HG03060 (cell line): Measurements from ENCODE around the gene SLIT3.
A peak's percentile ranks its signal among the peaks of the same experiment; 100 is the strongest.

ENCODE experiments used
- ATAC-seq: cut with Tn5 transposase; IDR thresholded peaks from one replicate; pipeline ENCODE4 v1.9.1; 2021; ENCODE audit warnings: low read depth, moderate number of reproducible peaks; ENCODE audit not compliant: unreplicated experiment

Gene SLIT3

DNA sequence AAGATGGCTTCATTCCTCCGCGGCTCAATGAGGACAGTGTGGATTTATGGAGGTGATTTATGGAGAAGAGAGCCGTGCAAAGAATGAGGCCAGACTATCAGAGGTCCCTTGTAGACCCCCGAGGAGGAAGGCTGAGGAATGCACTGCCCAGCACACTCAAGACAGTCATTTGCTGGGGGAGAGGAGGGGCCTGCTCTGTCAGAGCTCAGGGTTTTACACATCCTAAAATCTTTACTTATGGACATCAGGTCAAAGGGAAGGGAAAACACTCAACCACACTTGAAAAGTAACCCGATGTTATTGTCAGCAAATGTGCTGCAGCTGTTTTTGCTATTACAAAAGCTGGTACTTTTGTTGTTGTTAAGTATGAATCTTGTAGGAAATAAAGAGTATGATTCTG, 289.5 kb downstream of the SLIT3 start:
- no peak for ATAC-seq

DNA sequence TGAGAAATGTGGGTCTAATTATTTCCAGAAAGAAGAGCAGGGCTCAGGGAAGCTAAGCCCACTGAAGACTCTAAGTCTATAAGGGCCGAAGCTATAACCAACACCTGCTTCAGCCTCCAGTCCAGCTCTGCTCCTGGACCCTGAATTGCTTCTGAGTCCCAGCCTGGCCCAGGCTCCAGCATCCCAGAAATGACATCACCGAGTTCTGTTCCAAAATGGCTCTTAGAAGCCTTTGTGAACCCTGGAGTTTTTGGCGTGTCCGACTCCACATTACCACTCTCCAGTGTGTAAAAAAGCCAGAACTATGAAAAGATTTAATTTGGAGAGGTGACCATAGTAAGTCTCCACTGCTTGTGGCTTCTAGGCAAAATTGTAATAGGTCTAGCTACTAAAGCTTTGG, 289.9 kb downstream of the SLIT3 start:
- ATAC-seq, result no peak

DNA sequence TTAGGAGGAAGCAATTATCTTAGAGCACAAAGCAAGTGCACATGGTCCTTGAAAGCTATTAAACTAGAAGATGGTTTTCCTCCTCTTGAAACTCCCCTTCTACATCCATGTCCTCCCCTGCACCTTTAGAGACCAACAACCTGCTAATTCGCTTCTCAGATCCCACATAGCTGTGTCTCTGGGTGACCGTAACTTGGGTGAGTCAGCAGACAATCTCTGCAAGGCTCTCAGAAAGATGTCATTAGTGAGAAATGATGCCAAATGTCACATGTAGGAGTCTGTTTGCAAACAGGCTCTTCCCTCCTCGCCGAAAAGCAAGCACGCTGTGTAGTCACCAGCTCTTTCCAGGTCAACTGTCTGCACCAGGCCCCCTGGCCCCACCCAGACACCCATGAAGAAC, 291.8 kb downstream of the SLIT3 start:
- no peak for ATAC-seq

DNA sequence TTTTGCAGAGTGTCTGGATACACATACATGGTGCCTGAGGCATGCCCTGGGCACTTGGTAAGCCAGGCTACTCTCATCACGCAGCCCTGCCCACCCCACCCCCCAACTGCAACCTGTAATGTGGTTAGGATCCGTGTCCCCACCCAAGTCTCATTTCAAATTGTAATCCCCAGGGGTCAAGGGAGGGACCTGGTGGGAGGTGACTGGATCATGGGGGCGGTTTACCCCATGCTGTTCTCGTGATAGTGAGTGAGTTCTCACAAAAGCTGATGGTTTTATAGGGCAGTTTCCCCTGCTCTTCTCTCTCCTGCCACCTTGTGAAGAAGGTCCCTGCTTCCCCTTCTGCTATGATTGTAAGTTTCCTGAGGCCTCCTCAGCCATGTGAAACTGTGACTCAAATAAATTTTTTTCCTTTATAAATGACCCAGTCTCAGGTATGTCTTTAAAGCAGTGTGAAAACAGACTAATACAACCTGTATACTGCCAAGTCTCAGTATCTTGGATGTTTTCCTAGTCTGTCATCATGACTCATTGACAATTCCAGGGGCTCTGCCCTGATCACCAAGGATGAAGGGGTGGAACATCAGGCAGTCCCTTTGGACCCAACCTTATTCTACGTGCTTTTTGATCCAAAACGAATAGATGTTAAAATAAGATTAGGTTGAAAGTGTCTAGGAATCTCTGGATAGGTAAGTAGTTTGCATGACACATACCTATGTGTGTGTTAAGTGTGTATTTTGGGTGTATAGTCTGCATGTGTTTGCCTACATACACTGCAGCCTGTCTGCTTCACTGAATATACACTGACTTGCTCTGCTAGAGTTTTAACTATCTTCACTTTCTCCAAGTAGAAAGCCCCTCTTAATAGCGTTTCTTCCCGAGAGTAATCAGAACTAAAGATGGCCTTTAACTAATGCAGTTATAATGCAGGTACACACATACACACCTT, 293.8 kb downstream of the SLIT3 start:
- no peak for ATAC-seq

DNA sequence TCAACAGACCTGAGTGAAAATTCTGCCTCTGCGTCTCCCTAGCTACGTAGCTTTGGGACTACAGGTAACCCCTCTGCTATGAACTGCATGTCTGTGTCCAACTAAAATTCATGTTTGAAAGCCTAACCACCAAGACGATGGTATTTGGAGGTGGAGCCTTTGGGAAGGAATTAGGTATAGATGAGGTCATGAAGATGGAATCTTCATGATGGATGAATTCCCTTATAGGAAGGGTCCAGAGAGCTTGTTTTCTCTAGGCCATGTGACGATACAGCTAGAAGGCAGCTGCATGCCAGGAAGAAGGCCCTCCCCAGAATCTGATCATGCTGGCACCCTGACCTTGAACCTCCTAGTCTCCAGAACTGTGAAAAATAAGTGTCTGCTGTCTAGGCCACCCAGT, 296.4 kb downstream of the SLIT3 start:
- ATAC-seq, result no peak

DNA sequence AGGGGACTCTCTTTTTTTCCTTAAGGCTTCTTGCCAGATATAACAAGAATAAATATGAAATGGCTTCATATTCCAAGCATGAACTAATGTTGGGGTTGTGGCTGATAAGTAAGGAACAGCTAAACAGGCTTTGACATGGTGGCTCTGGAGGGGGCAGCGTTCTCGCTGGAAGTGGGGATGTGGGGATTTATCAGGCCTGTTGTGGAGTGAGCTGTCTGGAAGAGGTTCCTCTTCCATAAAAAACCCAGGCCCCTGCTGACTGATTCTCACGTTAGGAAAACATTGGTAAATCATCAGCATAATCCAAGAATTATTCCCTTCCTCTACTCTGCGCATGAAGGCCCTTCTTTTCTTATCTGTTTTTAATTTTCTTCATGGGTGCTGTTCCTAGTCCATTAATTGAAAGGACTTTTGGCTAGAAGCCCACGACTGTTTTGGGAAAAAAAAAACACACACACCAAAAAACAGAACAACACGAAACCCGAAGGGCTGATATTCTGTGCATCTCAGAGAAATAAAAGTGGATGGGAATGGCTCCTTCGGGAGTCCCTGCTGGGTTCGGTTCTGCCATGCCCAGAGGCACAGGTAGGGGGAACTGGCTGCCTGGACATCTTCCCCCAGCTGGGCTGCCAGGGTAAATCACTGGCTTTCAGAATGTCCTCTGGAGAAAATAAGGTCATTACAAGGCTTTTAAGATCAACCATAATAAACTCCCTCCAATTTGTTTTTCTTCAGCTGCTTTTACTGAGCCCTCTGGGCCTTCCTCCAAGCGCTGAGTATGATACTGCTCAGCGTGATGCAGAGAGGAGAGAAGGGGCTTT, 297.0 kb downstream of the SLIT3 start:
- no peak for ATAC-seq

DNA sequence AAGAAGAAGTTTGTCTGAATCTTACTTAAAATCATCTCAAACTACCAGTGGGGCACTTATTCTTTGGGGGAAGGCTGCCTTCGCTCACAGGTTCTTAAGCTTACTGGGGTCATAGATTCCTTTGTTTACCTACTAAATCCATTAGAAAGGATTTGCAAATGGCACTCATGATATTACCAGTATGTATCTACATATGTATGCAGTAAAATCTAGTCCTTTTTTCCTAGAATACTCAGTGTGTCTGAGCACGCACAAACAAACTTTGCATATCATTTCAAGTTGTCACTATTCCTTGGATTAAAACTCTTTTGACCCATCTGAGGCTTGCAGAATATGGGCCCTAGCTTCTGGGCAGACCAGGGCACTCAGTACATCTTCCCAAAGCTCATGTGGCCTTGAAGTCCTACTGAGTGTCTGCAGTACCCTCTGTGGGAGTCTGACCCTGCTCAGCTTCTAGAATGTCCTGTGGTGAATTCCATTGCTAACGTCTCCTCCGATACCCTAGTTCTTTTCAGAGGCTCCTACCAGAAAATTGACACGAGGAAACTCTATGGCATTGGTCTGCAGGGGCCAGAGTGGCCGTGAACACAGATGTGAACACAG, 297.9 kb downstream of the SLIT3 start:
- no peak for ATAC-seq

DNA sequence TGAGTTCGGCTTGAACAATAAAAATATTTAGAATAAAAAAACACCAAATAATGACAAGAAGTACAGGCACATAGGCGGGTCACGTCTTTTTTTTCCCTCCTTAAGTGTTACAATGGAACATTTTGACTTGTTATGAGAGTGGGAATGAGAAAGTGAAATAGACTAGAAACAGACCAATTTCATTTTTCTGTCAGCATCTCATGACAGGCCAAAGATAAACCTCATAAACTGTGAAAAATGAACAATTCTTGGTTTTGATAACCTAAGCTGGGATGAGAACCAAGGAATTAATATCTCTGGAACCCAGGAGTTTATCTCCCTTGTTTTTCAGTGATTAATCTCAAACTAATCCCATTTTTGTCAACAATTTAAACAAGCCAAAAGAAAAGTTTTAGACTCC, 299.5 kb downstream of the SLIT3 start:
- ATAC-seq, result no peak

DNA sequence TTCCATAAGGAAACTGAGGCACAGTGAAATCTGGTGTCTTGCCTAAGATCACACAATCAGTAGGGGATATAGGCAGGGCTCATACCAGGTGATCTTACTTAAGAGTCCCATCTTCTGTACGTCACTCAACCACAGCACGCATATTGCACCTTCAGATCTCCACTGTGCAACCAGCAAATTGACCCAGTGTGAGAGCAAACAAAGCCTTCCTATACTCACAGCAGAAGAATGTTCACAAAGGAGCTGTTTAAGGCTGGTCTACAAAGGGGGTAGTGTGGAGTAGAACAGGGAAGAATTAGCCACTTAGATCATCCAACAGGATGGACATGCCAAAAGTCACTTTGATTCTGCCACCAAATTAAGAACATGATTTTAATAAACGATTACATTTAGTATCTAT, 305.9 kb downstream of the SLIT3 start:
- ATAC-seq, result no peak

DNA sequence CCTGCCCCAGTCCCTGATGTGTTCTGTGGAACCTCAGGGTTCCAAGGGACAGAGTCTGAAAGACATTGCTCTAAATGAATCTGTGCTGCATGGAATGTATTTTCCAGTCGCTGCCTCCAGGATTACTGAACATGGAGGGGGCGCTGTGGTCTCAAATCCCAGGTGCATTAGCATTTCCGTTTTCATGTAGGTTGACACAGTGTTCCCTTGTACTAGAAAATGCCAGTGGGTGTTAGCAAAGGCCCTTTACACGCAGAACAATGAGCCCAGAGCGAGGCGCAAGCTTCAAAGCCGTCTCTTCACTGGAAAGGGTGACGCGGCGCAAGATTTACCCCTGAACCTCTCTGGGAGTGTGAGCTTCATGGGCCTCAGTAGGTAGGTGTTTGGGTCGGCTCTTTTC, 308.3 kb downstream of the SLIT3 start:
- ATAC-seq, result no peak

DNA sequence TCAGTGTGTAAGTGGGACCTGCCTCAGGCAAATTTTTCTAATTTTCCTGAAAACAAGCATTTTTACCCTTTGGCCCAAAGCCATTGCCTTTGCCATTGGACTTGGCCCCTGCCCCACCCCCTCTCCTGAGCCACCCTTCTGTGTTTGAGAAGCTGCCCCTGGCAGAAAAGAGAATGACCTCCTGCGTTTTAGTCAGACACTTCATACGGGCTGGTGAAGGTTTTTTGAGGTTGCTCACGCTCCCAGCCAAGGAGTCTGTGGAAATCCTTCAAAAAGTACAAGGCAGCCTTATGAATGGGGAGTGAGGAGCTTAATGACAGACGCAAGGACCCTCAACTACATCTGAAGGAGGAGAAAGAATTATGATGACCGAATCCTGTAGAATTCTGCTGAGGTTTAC, 308.9 kb downstream of the SLIT3 start:
- no peak for ATAC-seq

DNA sequence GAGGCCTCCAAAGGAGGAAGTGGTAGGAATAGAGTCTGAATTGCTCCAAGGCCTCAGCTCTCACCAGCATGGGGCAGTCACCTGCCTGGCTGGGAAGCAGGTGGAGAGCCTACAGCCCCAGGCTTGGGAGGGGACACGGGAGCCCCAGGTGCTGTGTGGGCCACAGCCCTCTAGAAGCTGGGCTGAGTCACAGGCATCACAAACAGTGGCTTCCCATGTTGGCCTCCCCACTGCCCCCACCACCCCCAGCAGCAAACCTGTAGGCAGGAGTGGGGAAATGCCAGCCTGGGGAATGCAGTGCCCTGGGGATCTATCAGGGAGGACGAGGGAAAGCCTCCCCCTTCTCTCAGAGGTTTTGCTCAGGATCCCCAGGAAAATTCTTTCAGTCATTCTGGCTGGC, 309.6 kb downstream of the SLIT3 start:
- no peak for ATAC-seq

DNA sequence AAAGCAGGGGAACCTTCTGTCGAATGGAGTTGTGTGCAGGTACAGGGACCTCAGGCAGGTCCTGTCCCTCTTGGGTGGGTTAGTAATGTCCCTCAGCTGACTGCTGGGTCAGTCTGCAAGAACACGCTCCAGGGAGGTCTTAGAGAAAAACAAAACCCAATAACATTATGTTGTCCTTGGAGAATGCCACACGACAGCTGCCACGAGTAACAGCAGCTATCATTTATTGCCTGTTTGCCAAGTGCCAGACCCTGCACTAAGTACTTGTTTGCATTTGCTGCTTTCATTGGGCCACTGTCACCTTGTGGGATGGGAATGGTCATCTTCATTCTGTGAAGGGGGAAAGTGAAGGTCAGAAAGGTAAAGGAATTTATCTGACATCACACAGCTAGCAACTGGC, 310.3 kb downstream of the SLIT3 start:
- ATAC-seq, result no peak

DNA sequence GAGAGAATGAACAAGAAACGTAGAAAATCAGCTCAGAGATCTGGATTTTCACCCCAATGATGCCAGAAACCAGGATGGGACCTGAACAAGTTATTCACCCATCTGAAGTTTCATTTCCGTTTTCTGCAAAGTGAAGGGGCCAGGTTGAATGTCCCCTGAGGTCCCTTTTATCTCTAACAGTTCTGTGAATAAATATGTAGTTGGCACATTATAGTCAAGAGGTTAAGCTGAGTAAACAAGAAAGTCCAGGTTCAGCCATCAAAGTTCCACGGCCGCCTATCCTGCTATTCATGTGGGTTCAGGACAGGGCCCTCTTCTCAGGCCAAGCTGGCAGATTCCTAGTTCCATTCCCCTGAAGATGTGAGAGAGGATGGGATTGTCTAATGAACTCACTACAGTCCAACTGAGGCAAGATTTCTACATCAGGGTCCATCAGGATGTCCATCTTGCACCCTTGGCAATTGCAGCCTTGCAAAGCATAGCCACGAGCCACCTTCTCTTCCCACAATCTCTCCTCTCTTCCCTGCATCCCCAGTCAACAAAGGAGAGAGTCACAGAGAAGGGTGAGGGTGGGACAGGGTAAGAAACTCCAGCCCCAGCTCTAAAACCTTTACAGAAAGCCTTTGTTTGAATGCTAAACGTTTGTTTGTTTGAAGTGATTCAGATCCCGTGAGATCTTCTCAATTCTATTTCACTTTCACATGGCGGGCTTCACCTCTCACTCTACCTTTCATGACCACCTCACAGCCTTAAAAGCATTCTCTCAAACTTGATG, 311.0 kb downstream of the SLIT3 start:
- ATAC-seq, result no peak

DNA sequence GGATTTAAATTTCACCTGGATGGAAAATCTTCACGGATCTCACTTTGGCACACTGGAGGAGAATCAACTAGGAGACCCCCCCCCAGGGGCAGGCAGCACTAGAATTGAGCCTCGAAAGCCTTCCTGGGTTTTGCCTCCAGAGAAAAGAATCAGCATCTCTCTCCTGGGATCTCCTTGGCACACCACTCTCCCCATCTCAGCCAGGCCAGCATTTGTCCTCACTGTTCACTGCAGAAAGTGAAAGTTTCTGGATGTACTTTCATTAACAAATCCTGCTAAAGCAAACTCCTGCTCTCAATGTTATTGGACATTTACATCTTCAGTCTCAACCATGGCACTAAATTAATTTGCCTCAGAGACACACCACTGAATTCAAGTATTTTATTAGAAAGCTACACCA, 312.2 kb downstream of the SLIT3 start:
- ATAC-seq, result no peak

DNA sequence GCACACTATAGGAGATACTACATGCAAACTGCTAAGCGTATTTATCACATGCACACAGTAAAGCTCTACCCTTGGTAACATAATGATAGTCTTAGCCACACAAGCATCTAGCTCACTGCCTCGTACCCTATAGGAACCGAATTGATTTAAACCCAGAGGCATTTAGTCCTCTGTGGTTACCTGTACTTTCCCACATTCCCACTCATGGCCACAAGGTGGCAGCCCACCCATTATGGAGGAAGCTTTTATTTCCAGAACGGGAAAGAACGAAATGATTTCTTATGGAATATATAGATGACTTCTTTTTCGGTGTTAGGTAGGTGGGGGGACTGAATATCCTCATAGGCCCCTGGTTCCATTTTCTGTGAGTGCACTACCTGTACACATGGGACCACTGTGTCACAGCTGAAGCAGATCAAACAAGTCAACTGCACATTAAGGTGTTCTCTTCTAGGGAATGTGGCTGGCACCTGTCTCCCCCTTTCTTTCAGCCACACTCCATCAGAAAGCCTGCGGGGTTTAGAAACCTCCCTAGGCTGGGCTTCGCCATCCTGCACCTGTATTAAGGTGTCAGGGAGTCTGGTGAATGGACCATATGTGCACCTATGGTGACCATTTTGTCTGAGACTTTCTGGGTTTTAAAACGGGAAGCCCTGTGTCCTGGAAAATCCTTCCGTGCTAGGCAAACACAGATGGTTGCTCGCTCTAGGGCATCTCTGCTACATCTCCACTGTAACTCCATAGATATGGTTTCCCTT, 313.2 kb downstream of the SLIT3 start:
- peak; percentile 52 for ATAC-seq

DNA sequence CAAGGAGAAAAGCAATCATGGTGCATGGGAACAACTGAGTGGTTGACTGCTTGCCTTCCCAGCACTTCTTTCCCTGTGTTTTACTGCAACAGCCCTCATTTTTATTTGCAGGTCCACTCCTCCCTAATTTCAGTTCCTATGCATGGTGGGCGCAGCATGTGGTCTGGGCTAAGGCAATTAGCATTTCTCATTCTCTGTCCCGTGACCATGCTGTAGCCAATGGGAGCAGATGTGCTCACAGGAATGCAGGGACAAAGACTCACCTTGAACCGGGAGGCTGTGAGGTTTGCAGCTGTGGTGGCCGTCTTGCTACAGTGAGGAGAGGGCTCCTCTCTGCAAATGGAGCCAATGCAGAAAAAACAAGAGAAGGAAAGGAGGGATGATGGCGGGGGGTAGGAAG, 315.5 kb downstream of the SLIT3 start:
- no peak for ATAC-seq

DNA sequence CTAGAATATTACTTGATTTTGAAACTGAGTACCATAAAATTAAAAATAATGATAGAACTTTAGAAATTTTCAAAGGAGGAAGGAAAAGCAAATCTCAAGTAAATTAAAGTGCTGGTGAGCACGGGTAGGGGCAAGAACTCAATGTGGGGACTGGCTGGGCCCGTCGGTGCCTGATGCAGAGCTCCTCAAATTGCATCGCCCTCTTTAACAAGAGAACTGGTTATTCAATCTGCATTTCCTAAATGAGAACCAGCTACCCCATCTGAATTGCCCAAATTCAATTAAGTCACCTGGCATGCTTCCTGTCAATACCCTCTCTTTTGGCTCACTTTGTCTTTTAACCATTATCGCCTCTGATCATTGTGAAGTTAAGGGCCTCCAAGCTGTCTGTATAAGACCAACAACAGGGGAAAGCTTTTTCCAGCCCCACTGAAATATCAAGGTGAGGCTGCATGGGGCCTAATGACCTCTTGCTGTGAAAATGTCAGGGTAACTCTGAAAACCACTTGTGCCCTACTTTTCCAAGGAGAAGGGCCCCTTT, 316.7 kb downstream of the SLIT3 start:
- no peak for ATAC-seq

DNA sequence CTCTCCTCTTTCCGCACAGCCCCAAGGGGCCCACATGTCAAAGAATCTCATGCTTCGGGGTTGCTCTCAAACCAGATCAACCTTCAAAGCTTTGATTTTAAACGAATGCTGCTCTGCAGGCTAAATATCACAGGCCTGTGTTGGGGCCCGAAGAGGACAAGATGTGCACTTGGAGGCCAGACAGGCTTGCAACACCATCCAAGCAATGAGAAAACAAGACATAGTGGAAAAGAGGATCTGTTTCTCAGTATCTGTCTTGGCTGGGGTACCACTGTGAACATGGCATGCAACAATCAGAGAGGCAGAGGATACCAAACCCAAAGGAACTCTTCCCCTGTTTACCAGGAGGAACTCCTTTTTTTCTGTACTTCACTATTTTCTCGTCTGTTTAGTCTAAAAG, 321.8 kb downstream of the SLIT3 start:
- ATAC-seq, result no peak

DNA sequence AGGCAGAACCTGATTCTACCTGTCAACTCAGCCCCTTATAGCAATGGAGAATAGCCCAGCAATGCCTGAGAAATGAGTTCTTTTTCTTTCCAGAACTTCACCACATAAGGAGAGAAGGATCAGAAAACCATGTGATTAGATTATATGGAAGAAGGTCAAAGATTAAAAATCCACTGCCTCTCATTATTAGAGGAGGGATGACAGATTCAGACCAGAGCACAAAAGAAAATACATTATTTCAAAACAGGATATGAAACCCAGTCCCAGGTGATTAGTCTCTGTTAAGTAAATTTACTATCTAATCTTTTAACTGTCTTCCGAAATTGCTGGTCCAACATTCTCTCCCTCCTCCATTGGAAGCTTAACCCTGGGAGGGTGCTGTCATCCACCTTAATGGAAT, 322.4 kb downstream of the SLIT3 start:
- ATAC-seq, result no peak
